ENCODE data around the gene SPATA17. TPM values are rescaled to one million over a fixed set of nuclear protein-coding genes. Genes with fewer than 3 reads are reported as not detected.

The SPATA17 gene
- total and polyA plus RNA-seq, 10 of the 15 experiments (the other 5 are each of a cell fraction or from before 2014, with no cell fraction given): 0.08 to 0.27 (median 0.11) TPM; not detected in 6

DNA sequence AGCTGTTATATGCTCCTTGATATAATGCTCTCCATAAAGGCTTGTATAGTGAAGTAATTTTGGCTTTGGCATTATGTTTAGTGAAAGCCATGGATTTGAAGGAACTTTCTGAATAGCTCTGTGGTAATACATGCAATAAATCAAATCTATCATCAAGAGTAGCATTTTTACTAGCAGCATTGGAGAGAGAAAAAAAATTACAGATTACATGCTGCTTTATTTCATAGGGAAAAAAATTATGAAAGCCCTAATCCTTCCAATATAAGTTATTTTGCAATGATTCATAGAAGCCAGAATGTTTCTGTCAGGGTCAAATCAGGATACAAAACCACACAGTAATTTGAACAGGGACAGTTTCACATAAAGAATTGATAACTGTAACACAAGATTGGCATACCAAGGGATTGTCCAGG is 250.0 kb downstream of the SPATA17 start (continued):
- no peak for TF ChIP-seq NR2C2 (IDR thresholded peaks at IDR 0.05; ENCODE audit: borderline replicate concordance, control insufficient read depth, insufficient read length, low read depth)
- TF ChIP-seq EED (IDR thresholded peaks at IDR 0.05; ENCODE audit: low read depth): no peak
- no peak for TF ChIP-seq EZH2 (IDR thresholded peaks at IDR 0.05; ENCODE audit: borderline replicate concordance, control insufficient read depth, low read depth, low read length)
- no peak for TF ChIP-seq YBX1 (IDR thresholded peaks at IDR 0.05)
- no peak for TF ChIP-seq WRNIP1 (IDR thresholded peaks at IDR 0.05; ENCODE audit: borderline replicate concordance, low read depth, low read length)
- no peak for TF ChIP-seq ATF7 (IDR thresholded peaks at IDR 0.05; ENCODE audit: low read depth)
- TF ChIP-seq POLR2AphosphoS2 (IDR thresholded peaks at IDR 0.05; ENCODE audit: low read depth, low read length): no peak

- Histone ChIP-seq H3K9me3 (replicated peaks; ENCODE audit: control insufficient read depth, insufficient read depth, low read length) (no peaks in the 10 kb centered on the region), H3K36me3 (ENCODE audit: control insufficient read depth in 2 of 2, insufficient read depth in 2 of 2, low read length in 1 of 2) (no peaks in the 10 kb centered on the region), H3K4me3 (no peak overlapping the region), H3K27ac (ENCODE audit: control insufficient read depth, insufficient read depth) (no peak overlapping the region), H2AFZ (ENCODE audit: control insufficient read depth, low read depth, low read length) (no peak overlapping the region), H3K9ac (ENCODE audit: control insufficient read depth, insufficient read depth, low read length) (no peak overlapping the region), H4K20me1 (ENCODE audit: control insufficient read depth, insufficient read depth) (no peaks in the 10 kb centered on the region), H3K4me2 (ENCODE audit: control insufficient read depth, insufficient read depth) (no peak overlapping the region), H3K27me3 (replicated peaks in 1 of 2; ENCODE audit: control insufficient read depth in 2 of 2, insufficient read depth in 2 of 2, low read length in 1 of 2) (no peaks in the 10 kb centered on the region), H3K79me2 (ENCODE audit: control insufficient read depth, insufficient read depth, low read length) (no peaks in the 10 kb centered on the region), H3K4me1 (ENCODE audit: control insufficient read depth, insufficient read depth, low read length) (no peaks in the 10 kb centered on the region)
- TF ChIP-seq NFXL1 (IDR thresholded peaks at IDR 0.05; ENCODE audit: borderline replicate concordance): no peak
- TF ChIP-seq CHD1 (IDR thresholded peaks at IDR 0.05; ENCODE audit: low read depth, low read length): no peak
- TF ChIP-seq TCF12 (IDR thresholded peaks at IDR 0.05; ENCODE audit: low read depth, low read length): no peak
- TF ChIP-seq SMAD5 (IDR thresholded peaks at IDR 0.05; ENCODE audit: low read depth): no peak
- no peak for TF ChIP-seq TARDBP (IDR thresholded peaks at IDR 0.05; ENCODE audit: borderline replicate concordance)
- BruUV-seq (replicated peaks): no TSS peak
- SMC1A ChIA-PET (ENCODE audit: uncharacterized antibody, unreplicated experiment): no interaction called here
- CTCF ChIA-PET: no interaction called here
- FAIRE-seq: no peak
- POLR2A ChIA-PET: no interaction called here
- intact Hi-C loops (cut with micrococcal nuclease; ENCODE audit: unreplicated experiment) (no loop called here), in situ Hi-C loops (cut with MboI) (no loop called here)
- no peak for DNase-seq (ENCODE audit: low read depth, low spot score)
- WGBS (ENCODE audit: insufficient coverage, insufficient replicate concordance, low lambda C conversion rate, missing lambda C conversion rate): 3% methylated on average over 5 of the region's 5 CpGs
- no peak for ATAC-seq
- RAD21 ChIA-PET (ENCODE audit: unreplicated experiment): no interaction called here
Observed at GRCh38 chr1:217881607-217882332, 250.6 kb downstream of the SPATA17 start.

All from GM12878 (cell line).